ENCODE results near the gene PDCD4.

PDCD4 gene

DNA sequence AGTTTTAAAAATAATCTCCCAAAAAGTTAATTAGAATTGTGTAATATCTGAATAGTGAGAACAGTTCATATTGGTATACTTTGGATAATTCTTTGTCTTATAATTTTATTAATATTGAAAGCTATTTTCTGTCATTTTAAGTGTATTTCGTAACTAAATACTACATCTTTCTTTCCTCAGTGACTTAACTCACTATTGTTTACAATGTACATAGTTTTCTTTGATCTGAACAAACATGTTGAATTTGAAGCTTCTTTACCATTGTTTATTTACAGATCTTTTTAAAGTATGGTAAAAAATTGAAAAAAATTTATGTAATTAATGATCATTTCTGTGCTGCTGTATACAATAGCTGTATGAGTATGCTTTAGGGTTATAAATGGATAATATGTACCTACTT is 5.1 kb downstream of the PDCD4 start:
- CTCF ChIA-PET = interaction anchor here (0.5 to 1.0 kb wide), 3 partner anchors 17 to 596 kb away, joined by 3 to 5 read pairs (median 4); no protein-coding TSS in a partner anchor
- POLR2A ChIA-PET (ENCODE audit: low non-redundant PET) = no interaction called here
- DNase-seq (ENCODE audit: low spot score) = no peak
- TF ChIP-seq, protein P1, sequence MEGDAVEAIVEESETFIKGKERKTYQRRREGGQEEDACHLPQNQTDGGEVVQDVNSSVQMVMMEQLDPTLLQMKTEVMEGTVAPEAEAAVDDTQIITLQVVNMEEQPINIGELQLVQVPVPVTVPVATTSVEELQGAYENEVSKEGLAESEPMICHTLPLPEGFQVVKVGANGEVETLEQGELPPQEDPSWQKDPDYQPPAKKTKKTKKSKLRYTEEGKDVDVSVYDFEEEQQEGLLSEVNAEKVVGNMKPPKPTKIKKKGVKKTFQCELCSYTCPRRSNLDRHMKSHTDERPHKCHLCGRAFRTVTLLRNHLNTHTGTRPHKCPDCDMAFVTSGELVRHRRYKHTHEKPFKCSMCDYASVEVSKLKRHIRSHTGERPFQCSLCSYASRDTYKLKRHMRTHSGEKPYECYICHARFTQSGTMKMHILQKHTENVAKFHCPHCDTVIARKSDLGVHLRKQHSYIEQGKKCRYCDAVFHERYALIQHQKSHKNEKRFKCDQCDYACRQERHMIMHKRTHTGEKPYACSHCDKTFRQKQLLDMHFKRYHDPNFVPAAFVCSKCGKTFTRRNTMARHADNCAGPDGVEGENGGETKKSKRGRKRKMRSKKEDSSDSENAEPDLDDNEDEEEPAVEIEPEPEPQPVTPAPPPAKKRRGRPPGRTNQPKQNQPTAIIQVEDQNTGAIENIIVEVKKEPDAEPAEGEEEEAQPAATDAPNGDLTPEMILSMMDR (conservative IDR thresholded peaks at IDR 0.05; ENCODE audit: low read depth) = no peak
- H3K27ac ChIP-seq = no peak overlapping the region

- TF ChIP-seq, protein P1 (conservative IDR thresholded peaks at IDR 0.05; ENCODE audit: low read depth) = no peak
- H3K27ac ChIP-seq = no peak overlapping the region
- DNase-seq (ENCODE audit: low spot score) = no peak
- ChIA-PET POLR2A (ENCODE audit: low non-redundant PET) (no interaction called here), CTCF (interaction anchor here (0.6 kb wide), 1 partner anchor 124 kb away, joined by 3 read pairs; no protein-coding TSS in a partner anchor)
These were observed 8.3 kb downstream of the PDCD4 start for GRCh38 chr10:110880012-110880411.

DNA sequence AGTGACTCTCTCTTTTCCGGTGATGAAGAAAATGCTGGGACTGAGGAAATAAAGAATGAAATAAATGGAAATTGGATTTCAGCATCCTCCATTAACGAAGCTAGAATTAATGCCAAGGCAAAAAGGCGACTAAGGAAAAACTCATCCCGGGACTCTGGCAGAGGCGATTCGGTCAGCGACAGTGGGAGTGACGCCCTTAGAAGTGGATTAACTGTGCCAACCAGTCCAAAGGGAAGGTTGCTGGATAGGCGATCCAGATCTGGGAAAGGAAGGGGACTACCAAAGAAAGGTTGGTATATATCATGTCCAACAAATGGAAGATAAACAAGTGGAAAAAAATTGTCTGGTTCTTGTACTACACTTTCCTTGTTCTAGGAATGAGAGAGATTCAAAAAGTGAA is 9.5 kb downstream of the PDCD4 start:
- ChIA-PET POLR2A (ENCODE audit: low non-redundant PET) (no interaction called here), CTCF (interaction anchor here (0.7 kb wide), 2 partner anchors 28 to 963 kb away, joined by 4 to 7 read pairs; no protein-coding TSS in a partner anchor)
- TF ChIP-seq, protein P1 (conservative IDR thresholded peaks at IDR 0.05; ENCODE audit: low read depth) = no peak
- H3K27ac ChIP-seq = no peak overlapping the region
- no peak for DNase-seq (ENCODE audit: low spot score)

- TF ChIP-seq, protein P1 (conservative IDR thresholded peaks at IDR 0.05; ENCODE audit: low read depth) = no peak
- POLR2A ChIA-PET (ENCODE audit: low non-redundant PET) = no interaction called here
- CTCF ChIA-PET = no interaction called here
- no peak overlapping the region for H3K27ac ChIP-seq
- no peak for DNase-seq (ENCODE audit: low spot score)
These were observed 10.2 kb downstream of the PDCD4 start for GRCh38 chr10:110881905-110882304.

DNA sequence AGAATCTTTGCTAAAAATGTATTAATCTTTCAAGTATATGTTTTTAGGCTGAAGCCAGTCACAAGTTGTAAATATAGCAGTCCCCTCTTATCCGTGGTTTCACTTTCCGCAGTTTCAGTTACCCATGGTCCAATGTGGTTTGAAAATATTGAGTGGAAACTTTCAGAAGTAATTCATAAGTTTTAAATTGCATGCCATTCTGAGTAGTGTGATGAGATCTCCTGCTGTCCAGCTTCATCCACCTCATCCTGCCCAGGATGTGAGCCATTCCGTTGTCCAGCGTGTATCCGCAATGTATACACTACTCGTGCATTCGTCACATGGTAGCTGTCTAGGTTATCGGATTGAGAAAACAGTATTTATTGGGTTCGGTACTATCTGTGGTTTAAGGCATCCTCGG is 12.2 kb downstream of the PDCD4 start:
- TF ChIP-seq, protein P1 (conservative IDR thresholded peaks at IDR 0.05; ENCODE audit: low read depth) = no peak
- ChIA-PET CTCF (interaction anchor here (1.3 kb wide), 1 partner anchor 10 kb away, joined by 3 read pairs; no protein-coding TSS in a partner anchor), POLR2A (ENCODE audit: low non-redundant PET) (no interaction called here)
- no peak overlapping the region for H3K27ac ChIP-seq
- DNase-seq (ENCODE audit: low spot score) = no peak

DNA sequence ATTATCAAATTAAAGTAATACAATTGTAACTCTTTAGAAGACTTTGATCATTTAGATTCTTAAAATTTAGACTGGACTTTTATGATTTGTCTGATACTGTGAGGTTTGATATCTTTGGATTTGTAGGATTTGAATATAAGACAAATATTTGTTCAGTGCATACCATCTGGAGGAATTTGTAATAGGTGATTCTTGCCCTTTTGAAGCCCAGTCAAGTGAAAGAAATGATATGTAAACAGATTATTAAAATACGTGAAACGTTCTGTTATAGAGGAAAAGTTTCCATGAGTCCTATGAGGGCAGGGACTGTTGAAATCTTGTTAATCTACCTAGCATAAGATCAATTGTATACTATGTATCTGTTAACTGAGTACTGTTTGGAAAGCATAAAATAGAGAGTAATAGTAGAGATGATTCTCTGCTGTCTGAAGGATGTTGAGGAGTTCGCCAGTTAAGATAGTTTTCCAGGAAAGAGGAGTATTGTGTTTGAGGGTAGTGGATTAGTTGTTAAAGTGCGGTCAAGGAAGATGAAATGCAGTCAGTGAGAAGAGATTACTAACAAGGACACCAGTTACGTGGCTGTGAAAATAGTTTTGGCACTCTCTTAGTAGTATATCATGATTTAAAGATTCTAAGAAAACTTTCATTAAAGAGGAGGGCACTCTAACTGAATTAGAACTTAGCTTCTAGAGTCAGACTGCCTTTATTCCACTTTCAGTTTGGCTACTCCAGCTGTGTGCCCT is 14.4 kb downstream of the PDCD4 start:
- ChIA-PET POLR2A (ENCODE audit: low non-redundant PET) (no interaction called here), CTCF (interaction anchor here (0.7 kb wide), 1 partner anchor 112 kb away, joined by 3 read pairs; no protein-coding TSS in a partner anchor)
- TF ChIP-seq, protein P1 (conservative IDR thresholded peaks at IDR 0.05; ENCODE audit: low read depth) = no peak
- no peak for DNase-seq (ENCODE audit: low spot score)
- H3K27ac ChIP-seq = no peak overlapping the region
